ENCODE measurements around the gene RPTOR. TPM values are rescaled to one million over a fixed set of nuclear protein-coding genes. Genes with fewer than 3 reads are reported as not detected.

RPTOR gene
- total RNA-seq, 1 donor from 2014 or later = 65.9 TPM

DNA sequence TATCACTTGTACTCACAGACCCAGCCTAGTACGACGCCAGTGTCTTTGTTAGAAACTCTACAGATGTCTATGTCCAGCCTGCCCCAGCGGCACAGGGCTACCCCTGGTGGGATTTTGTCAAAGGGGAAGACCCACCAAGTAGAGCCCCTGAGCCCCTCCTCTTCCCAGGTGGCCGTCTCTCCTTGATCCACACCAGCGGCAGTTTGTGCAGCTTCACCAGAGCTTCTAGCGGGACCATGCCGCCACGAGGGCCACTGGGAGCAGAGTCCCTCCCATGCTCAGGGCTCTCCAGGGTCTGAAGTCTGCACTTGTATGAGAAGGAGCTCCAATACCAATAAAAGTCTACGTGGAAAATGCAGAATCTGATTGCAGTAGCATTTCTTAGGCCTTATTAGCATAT lies 157.1 kb downstream of the RPTOR start:
- TF ChIP-seq, protein P1, sequence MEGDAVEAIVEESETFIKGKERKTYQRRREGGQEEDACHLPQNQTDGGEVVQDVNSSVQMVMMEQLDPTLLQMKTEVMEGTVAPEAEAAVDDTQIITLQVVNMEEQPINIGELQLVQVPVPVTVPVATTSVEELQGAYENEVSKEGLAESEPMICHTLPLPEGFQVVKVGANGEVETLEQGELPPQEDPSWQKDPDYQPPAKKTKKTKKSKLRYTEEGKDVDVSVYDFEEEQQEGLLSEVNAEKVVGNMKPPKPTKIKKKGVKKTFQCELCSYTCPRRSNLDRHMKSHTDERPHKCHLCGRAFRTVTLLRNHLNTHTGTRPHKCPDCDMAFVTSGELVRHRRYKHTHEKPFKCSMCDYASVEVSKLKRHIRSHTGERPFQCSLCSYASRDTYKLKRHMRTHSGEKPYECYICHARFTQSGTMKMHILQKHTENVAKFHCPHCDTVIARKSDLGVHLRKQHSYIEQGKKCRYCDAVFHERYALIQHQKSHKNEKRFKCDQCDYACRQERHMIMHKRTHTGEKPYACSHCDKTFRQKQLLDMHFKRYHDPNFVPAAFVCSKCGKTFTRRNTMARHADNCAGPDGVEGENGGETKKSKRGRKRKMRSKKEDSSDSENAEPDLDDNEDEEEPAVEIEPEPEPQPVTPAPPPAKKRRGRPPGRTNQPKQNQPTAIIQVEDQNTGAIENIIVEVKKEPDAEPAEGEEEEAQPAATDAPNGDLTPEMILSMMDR (IDR thresholded peaks at IDR 0.05) = no peak
- no peak for DNase-seq
- CTCF ChIA-PET = no interaction called here
- POLR2A ChIA-PET = no interaction called here
- no peak for ATAC-seq (ENCODE audit: low read depth)
- Mint-ChIP-seq H3K27me3 (no peaks in the 10 kb centered on the region), H3K4me1 (peaks cover 45% of the 10 kb centered on the region), H3K9me3 (peaks cover 8% of the 10 kb centered on the region), H3K27ac (no peak overlapping the region), H3K36me3 (ENCODE audit: low read depth) (no peaks in the 10 kb centered on the region), H3K4me3 (no peak overlapping the region)
- intact Hi-C loops (cut with micrococcal nuclease) = no loop called here

GRCh38 chr17:80702315-80703141 lies 157.9 kb downstream of the RPTOR start:
- peak overlapping the region; percentile 50 for H3K27ac Mint-ChIP-seq
- H3K27me3 Mint-ChIP-seq = no peaks in the 10 kb centered on the region
- ATAC-seq (ENCODE audit: low read depth) (no peak), DNase-seq (no peak)
- peaks cover under 1% of the 10 kb centered on the region for H3K36me3 Mint-ChIP-seq (ENCODE audit: low read depth)
- intact Hi-C loops (cut with micrococcal nuclease) = no loop called here
- H3K9me3 Mint-ChIP-seq = peaks cover 8% of the 10 kb centered on the region
- peak overlapping the region; percentile 2 for H3K4me3 Mint-ChIP-seq
- H3K4me1 Mint-ChIP-seq = peaks cover 47% of the 10 kb centered on the region
- CTCF ChIA-PET = no interaction called here
- POLR2A ChIA-PET = no interaction called here
- TF ChIP-seq, protein P1 (IDR thresholded peaks at IDR 0.05) = no peak

DNA sequence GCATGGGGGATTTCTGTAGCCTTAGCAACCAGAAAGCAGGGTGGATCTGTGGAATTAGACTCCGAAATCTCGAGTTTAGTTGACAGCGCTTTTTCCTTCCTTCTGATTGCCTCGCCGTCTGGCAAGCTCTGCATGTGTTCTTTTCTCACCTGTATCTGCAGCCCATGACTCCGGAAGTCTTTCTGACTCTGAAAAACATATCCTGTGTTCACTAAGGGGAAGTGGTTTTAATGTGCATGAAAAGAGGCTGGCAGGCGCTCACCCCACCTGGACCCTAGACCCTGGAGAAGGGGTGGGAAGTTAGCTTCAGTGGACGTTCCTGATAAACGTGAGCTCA lies 158.5 kb downstream of the RPTOR start:
- Mint-ChIP-seq H3K27me3 (no peaks in the 10 kb centered on the region), H3K4me1 (peaks cover 47% of the 10 kb centered on the region), H3K36me3 (ENCODE audit: low read depth) (peaks cover 7% of the 10 kb centered on the region), H3K27ac (peak overlapping the region; percentile 50), H3K4me3 (peak overlapping the region; percentile 41), H3K9me3 (peaks cover 8% of the 10 kb centered on the region)
- DNase-seq (no peak), ATAC-seq (ENCODE audit: low read depth) (no peak)
- intact Hi-C loops (cut with micrococcal nuclease) = no loop called here
- TF ChIP-seq, protein P1 (IDR thresholded peaks at IDR 0.05) = no peak
- CTCF ChIA-PET = no interaction called here
- POLR2A ChIA-PET = no interaction called here

- TF ChIP-seq, protein P1 (IDR thresholded peaks at IDR 0.05) = no peak
- Mint-ChIP-seq H3K4me1 (peaks cover 47% of the 10 kb centered on the region), H3K27ac (no peak overlapping the region), H3K9me3 (peaks cover 8% of the 10 kb centered on the region), H3K27me3 (no peaks in the 10 kb centered on the region), H3K36me3 (ENCODE audit: low read depth) (peaks cover 16% of the 10 kb centered on the region), H3K4me3 (no peak overlapping the region)
- intact Hi-C loops (cut with micrococcal nuclease) = no loop called here
- DNase-seq (no peak), ATAC-seq (ENCODE audit: low read depth) (no peak)
- ChIA-PET POLR2A (no interaction called here), CTCF (interaction anchor here (1.1 kb wide), 1 partner anchor 33 kb away, joined by 3 read pairs; no protein-coding TSS in a partner anchor)
Measured at GRCh38 chr17:80704381-80704819, 159.8 kb downstream of the RPTOR start.

DNA sequence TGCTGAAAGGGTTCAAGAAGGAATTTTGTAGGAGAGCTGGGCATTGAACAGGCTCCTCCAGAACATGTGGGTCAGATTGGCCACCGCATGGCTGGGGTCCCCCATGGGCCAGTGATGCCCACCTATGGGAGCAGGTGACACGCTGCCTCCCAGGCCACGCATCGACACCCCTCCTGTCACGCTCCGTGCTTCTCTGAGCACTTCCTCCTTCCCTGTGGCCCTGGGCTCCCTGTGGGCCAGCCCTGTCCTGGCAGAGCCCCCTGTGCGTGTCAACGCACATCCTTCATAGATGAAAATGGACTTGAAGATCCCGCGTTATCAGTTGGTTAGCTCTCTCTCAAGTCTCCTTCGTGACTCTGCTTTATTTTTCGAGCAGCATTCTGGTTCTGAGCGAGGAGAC lies 160.3 kb downstream of the RPTOR start:
- intact Hi-C loops (cut with micrococcal nuclease) = no loop called here
- no peak for DNase-seq
- TF ChIP-seq, protein P1 (IDR thresholded peaks at IDR 0.05) = no peak
- Mint-ChIP-seq H3K4me1 (peaks cover 46% of the 10 kb centered on the region), H3K9me3 (peaks cover 6% of the 10 kb centered on the region), H3K27me3 (no peaks in the 10 kb centered on the region), H3K36me3 (ENCODE audit: low read depth) (peaks cover 21% of the 10 kb centered on the region), H3K27ac (no peak overlapping the region), H3K4me3 (no peak overlapping the region)
- CTCF ChIA-PET = interaction anchor here (1.1 kb wide), 1 partner anchor 32 kb away, joined by 3 read pairs; no protein-coding TSS in a partner anchor
- no peak for ATAC-seq (ENCODE audit: low read depth)
- POLR2A ChIA-PET = no interaction called here
